HCT116 (cell line): ENCODE results near the gene ERCC4. TPM values are rescaled to one million over a fixed set of nuclear protein-coding genes. Genes with fewer than 3 reads are reported as not detected.
A peak's percentile ranks its signal among the peaks of the same experiment; 100 is the strongest.

ENCODE experiments used
- ATAC-seq: fragments of 200-7000 bp; cut with Tn5 transposase; 2 replicates; pipeline ENCODE4 v1.9.1; 2020; ENCODE audit warnings: mild to moderate bottlenecking, moderate library complexity
- BruUV-seq: library from RNA; stranded (reverse); fragments of 400-500 nt; replicated peaks from 2 replicates; lab custom pipeline; 2021; lab: Mats Ljungman, UMichigan
- CTCF ChIA-PET: fragments of 300-600 bp; sonication (Branson Sonifier 250); formaldehyde crosslinking; loops from one replicate; lab custom pipeline; 2021; ENCODE audit warnings: antibody characterized with exemption; lab: Charles Lee
- POLR2A ChIA-PET: fragments of 300-600, 350-600 bp; sonication (Branson Sonifier 250); formaldehyde crosslinking; loops from one replicate; lab custom pipeline; 2021; ENCODE audit warnings: antibody characterized with exemption; lab: Charles Lee
- RAD21 ChIA-PET, 2 experiments: fragments of 300-600 bp; sonication (Branson Sonifier 250); formaldehyde crosslinking; loops; one replicate each; lab custom pipeline; 2023; ENCODE audit warnings: low total read pairs in 2 of 2; ENCODE audit not compliant: uncharacterized antibody in 2 of 2, unreplicated experiment in 2 of 2, low non-redundant PET in 1 of 2; lab: Charles Lee
- DNase-seq: peaks from one replicate; pipeline ENCODE4 v3.0.0-alpha.2; 2010; ENCODE audit warnings: low read depth, low spot score
- H2AFZ ChIP-seq: fragments of 200-600 bp; shearing (Covaris generic), sonication (generic); 2 replicates; pipeline ENCODE4 v1.6.1; 2017; ENCODE audit warnings: low read depth, mixed run types, mixed read lengths, antibody characterized with exemption, low read length; ENCODE audit not compliant: poor library complexity, severe bottlenecking
- H3K27ac ChIP-seq: 2 replicates; pipeline ENCODE4 v1.5.1; 2012; ENCODE audit warnings: low read depth, low read length
- H3K27me3 ChIP-seq: fragments of 200-600 bp; sonication (generic); 2 replicates; pipeline ENCODE4 v1.6.1; 2016; ENCODE audit warnings: mixed run types, low read length, mixed read lengths; ENCODE audit not compliant: insufficient read depth
- H3K36me3 ChIP-seq, 2 experiments: fragments of 200-500 bp in 1 of 2; fragments of 200-600 bp in 1 of 2; sonication (Bioruptor generic) in 1 of 2; sonication (generic) in 1 of 2; 2 replicates each; pipeline versions ENCODE4 v1.5.1 to v1.6.1; 2014 to 2016; ENCODE audit warnings: low read length in 2 of 2, inconsistent platforms in 1 of 2, mixed read lengths in 1 of 2, mixed run types in 1 of 2; ENCODE audit not compliant: insufficient read depth in 2 of 2, control insufficient read depth in 1 of 2
- H3K4me1 ChIP-seq, 2 experiments: fragments of 200-600 bp in 1 of 2; sonication (generic) in 1 of 2; 2 replicates each; pipeline versions ENCODE4 v1.5.1 to v1.6.1; 2012 to 2017; ENCODE audit warnings: low read length in 2 of 2, inconsistent platforms in 1 of 2, mild to moderate bottlenecking in 1 of 2, mixed read lengths in 1 of 2, mixed run types in 1 of 2, moderate library complexity in 1 of 2; ENCODE audit not compliant: insufficient read depth in 2 of 2, control insufficient read depth in 1 of 2
- H3K4me2 ChIP-seq: fragments of 200-600 bp; sonication (generic); 2 replicates; pipeline ENCODE4 v1.6.1; 2017; ENCODE audit warnings: mixed run types, low read length, mixed read lengths
- H3K4me3 ChIP-seq, 2 experiments: fragments of 200-600 bp in 1 of 2; sonication (generic) in 1 of 2; replicated peaks in 1 of 2; 2 replicates each; pipeline ENCODE4 v1.5.1; 2011 to 2016; ENCODE audit warnings: low read length in 2 of 2, control low read depth in 1 of 2, low read depth in 1 of 2, mild to moderate bottlenecking in 1 of 2, mixed read lengths in 1 of 2, mixed run types in 1 of 2
- H3K79me2 ChIP-seq: fragments of 200-600 bp; sonication (generic); 2 replicates; pipeline ENCODE4 v1.6.1; 2017; ENCODE audit warnings: mild to moderate bottlenecking, mixed run types, low read length, moderate library complexity, mixed read lengths; ENCODE audit not compliant: insufficient read depth
- H3K9ac ChIP-seq: fragments of 200-600 bp; sonication (generic); 2 replicates; pipeline ENCODE4 v1.6.1; 2016; ENCODE audit warnings: low read length, mixed read lengths
- H3K9me2 ChIP-seq: fragments of 200-600 bp; sonication (generic), shearing (Covaris generic); 2 replicates; pipeline ENCODE4 v1.6.1; 2017; ENCODE audit warnings: mixed run types, mild to moderate bottlenecking, moderate library complexity; ENCODE audit not compliant: insufficient read depth
- H3K9me3 ChIP-seq, 2 experiments: fragments of 200-500 bp in 1 of 2; fragments of 200-600 bp in 1 of 2; sonication (Bioruptor generic) in 1 of 2; sonication (generic) in 1 of 2; 2 replicates each; pipeline ENCODE4 v1.6.1; 2014 to 2017; ENCODE audit warnings: low read length in 2 of 2, mixed read lengths in 2 of 2, inconsistent platforms in 1 of 2, low read depth in 1 of 2, mild to moderate bottlenecking in 1 of 2, mixed run types in 1 of 2, moderate library complexity in 1 of 2; ENCODE audit not compliant: control insufficient read depth in 1 of 2, insufficient read depth in 1 of 2
- H4K20me1 ChIP-seq: fragments of 200-600 bp; sonication (generic), shearing (Covaris generic); 2 replicates; pipeline ENCODE4 v1.6.1; 2017; ENCODE audit warnings: mixed run types, mild to moderate bottlenecking, moderate library complexity; ENCODE audit not compliant: insufficient read depth
- ATF3 ChIP-seq: IDR thresholded peaks from 2 replicates; pipeline ENCODE4 v1.6.1; 2012
- CEBPB ChIP-seq: IDR thresholded peaks from 2 replicates; pipeline ENCODE4 v1.6.1; 2012; ENCODE audit warnings: low read depth
- ELF1 ChIP-seq: IDR thresholded peaks from 2 replicates; pipeline ENCODE4 v1.6.1; 2012; ENCODE audit warnings: low read depth, borderline replicate concordance
- EZH2 ChIP-seq: fragments of 200-600 bp; sonication (generic); IDR thresholded peaks from 2 replicates; pipeline ENCODE4 v1.6.1; 2017; ENCODE audit warnings: antibody characterized with exemption, mixed run types
- JUND ChIP-seq: IDR thresholded peaks from 2 replicates; pipeline ENCODE4 v1.6.1; 2012
- YY1 ChIP-seq: IDR thresholded peaks from 2 replicates; pipeline ENCODE4 v1.6.1; 2011; ENCODE audit warnings: low read length, low read depth, moderate library complexity, mild to moderate bottlenecking; ENCODE audit not compliant: insufficient replicate concordance; ENCODE audit errors: extremely low read depth
- ZFX ChIP-seq: fragments of 450-650 bp; IDR thresholded peaks from 2 replicates; pipeline ENCODE4 v1.6.1; 2017
- ZNF274 ChIP-seq: fragments of 200-500 bp; sonication (Bioruptor generic); IDR thresholded peaks from 2 replicates; pipeline ENCODE4 v1.6.1; 2014; ENCODE audit warnings: mild to moderate bottlenecking, low read depth, low read length, inconsistent platforms
- intact Hi-C: fragments of 100-400 bp; cut with micrococcal nuclease; formaldehyde crosslinking; loops from 2 replicates; pipeline ENCODE4 v1.10.0; 2022
- total RNA-seq: library from RNA; stranded (reverse); gene quantifications from one replicate; pipeline ENCODE4 v1.2.1, GENCODE V29; 2021; ENCODE audit not compliant: unreplicated experiment
- TF ChIP-seq, protein P1 (sequence below): IDR thresholded peaks from 2 replicates; pipeline ENCODE4 v1.6.1; 2012; ENCODE audit warnings: low read depth
- TF ChIP-seq, protein P2 (sequence below), 3 experiments: fragments of 200-600 bp in 1 of 3; sonication (generic) in 1 of 3; IDR thresholded peaks in 2 of 3; conservative IDR thresholded peaks in 1 of 3; 2 replicates each; pipeline ENCODE4 v1.5.1; 2012 to 2017; ENCODE audit warnings: low read depth in 2 of 3, low read length in 2 of 3, antibody characterized with exemption in 1 of 3, borderline replicate concordance in 1 of 3, control low read depth in 1 of 3, mild to moderate bottlenecking in 1 of 3, mixed read lengths in 1 of 3, mixed run types in 1 of 3, moderate library complexity in 1 of 3; ENCODE audit not compliant: insufficient read depth in 1 of 3

The ERCC4 gene
- total RNA-seq, 1 experiment from 2014 or later, result 10.4 TPM

DNA sequence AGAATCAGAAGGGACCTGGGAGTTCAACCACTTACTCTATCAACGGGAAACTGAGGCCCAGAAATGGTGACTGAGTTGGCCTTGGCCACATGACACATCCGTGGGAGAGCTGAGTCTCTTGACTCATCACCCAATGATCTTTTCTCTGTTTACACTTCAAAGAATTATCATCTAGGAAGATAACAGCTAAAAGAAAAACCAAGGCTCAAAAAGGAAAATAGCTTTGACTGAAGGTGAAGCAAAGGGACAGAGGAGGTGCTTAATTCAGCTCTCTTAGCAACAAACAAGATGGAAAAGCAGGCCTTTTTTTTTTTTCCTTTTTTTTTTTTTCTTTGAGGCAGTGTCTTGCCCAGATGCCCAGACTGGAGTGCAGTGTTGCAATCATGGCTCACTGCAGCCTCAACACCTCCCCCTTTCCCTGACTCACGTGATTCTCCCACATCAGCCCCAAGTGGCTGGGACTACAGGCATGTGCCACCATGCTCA is 16.7 kb downstream of the ERCC4 start:
- no TSS peak for BruUV-seq
- H3K4me2 ChIP-seq, result 0 out of 2 replicates have a peak overlapping the region, but pooled peaks have one; percentile 27
- RAD21 ChIA-PET, result no interaction called here

More for the DNA sequence above, 16.7 kb downstream of the ERCC4 start:
- Histone ChIP-seq H3K27me3 (no peaks in the 10 kb centered on the region), H3K4me1 (peaks cover 0 to 6% of the 10 kb centered on the region in 2 experiments; a peak in 3 of 4 replicates), H2AFZ (no peak overlapping the region), H3K27ac (no peak overlapping the region), H3K9me3 (no peaks in the 10 kb centered on the region), H3K9ac (no peak overlapping the region), H3K36me3 (peaks cover 0 to 14% of the 10 kb centered on the region in 2 experiments; a peak in 1 of 4 replicates), H3K79me2 (no peaks in the 10 kb centered on the region), H3K9me2 (no peaks in the 10 kb centered on the region), H3K4me3 (no peak overlapping the region)
- POLR2A ChIA-PET, result no interaction called here
- CTCF ChIA-PET, result interaction anchor here (1.6 to 1.8 kb wide), 2 partner anchors 13 to 17 kb away, joined by 6 to 14 read pairs; partner anchors contain the start of gene ERCC4
- intact Hi-C loops, result no loop called here
- no peak for ATAC-seq
- TF ChIP-seq, protein P1, sequence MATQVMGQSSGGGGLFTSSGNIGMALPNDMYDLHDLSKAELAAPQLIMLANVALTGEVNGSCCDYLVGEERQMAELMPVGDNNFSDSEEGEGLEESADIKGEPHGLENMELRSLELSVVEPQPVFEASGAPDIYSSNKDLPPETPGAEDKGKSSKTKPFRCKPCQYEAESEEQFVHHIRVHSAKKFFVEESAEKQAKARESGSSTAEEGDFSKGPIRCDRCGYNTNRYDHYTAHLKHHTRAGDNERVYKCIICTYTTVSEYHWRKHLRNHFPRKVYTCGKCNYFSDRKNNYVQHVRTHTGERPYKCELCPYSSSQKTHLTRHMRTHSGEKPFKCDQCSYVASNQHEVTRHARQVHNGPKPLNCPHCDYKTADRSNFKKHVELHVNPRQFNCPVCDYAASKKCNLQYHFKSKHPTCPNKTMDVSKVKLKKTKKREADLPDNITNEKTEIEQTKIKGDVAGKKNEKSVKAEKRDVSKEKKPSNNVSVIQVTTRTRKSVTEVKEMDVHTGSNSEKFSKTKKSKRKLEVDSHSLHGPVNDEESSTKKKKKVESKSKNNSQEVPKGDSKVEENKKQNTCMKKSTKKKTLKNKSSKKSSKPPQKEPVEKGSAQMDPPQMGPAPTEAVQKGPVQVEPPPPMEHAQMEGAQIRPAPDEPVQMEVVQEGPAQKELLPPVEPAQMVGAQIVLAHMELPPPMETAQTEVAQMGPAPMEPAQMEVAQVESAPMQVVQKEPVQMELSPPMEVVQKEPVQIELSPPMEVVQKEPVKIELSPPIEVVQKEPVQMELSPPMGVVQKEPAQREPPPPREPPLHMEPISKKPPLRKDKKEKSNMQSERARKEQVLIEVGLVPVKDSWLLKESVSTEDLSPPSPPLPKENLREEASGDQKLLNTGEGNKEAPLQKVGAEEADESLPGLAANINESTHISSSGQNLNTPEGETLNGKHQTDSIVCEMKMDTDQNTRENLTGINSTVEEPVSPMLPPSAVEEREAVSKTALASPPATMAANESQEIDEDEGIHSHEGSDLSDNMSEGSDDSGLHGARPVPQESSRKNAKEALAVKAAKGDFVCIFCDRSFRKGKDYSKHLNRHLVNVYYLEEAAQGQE, result no peak
- TF ChIP-seq, protein P2, sequence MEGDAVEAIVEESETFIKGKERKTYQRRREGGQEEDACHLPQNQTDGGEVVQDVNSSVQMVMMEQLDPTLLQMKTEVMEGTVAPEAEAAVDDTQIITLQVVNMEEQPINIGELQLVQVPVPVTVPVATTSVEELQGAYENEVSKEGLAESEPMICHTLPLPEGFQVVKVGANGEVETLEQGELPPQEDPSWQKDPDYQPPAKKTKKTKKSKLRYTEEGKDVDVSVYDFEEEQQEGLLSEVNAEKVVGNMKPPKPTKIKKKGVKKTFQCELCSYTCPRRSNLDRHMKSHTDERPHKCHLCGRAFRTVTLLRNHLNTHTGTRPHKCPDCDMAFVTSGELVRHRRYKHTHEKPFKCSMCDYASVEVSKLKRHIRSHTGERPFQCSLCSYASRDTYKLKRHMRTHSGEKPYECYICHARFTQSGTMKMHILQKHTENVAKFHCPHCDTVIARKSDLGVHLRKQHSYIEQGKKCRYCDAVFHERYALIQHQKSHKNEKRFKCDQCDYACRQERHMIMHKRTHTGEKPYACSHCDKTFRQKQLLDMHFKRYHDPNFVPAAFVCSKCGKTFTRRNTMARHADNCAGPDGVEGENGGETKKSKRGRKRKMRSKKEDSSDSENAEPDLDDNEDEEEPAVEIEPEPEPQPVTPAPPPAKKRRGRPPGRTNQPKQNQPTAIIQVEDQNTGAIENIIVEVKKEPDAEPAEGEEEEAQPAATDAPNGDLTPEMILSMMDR (IDR thresholded peaks at IDR 0.05 in 2 of 3, conservative IDR thresholded peaks at IDR 0.05 in 1 of 3; ENCODE audit: borderline replicate concordance in 1 of 3, insufficient read depth in 1 of 3, low read depth in 2 of 3, low read length in 2 of 3), result no peak
- TF ChIP-seq CEBPB (no peak), ELF1 (no peak), ZFX (no peak), YY1 (no peak), ZNF274 (no peak), JUND (no peak), ATF3 (no peak), EZH2 (no peak)
- TF ChIP-seq, all 23 proteins: peak for 0
- DNase-seq, result no peak
- no peaks in the 10 kb centered on the region for H4K20me1 ChIP-seq
